PC-9 (cell line): Measurements from ENCODE around the gene CFAP68. TPM values are rescaled to one million over a fixed set of nuclear protein-coding genes. Genes with fewer than 3 reads are reported as not detected.

Experiments
- BruUV-seq: library from RNA; stranded (reverse); fragments of 400-500 nt; replicated peaks from 2 replicates; lab custom pipeline; 2021; lab: Mats Ljungman, UMichigan
- CTCF ChIA-PET: fragments of 300-600 bp; sonication (Branson Sonifier 250); formaldehyde crosslinking; loops from one replicate; lab custom pipeline; 2022; ENCODE audit warnings: antibody characterized with exemption; lab: Charles Lee
- POLR2A ChIA-PET: fragments of 300-600 bp; sonication (Branson Sonifier 250); formaldehyde crosslinking; loops from one replicate; lab custom pipeline; 2022; ENCODE audit warnings: antibody characterized with exemption; ENCODE audit not compliant: unreplicated experiment; lab: Charles Lee
- DNase-seq, 2 experiments: peaks; one replicate each; pipeline versions ENCODE4 v3.0.0 to v3.0.0-alpha.2; 2015 to 2022; ENCODE audit warnings: mixed read lengths in 1 of 2
- H2AFZ ChIP-seq: fragments of 200-600 bp; sonication (generic); 2 replicates; pipeline ENCODE4 v1.8.1; 2017; ENCODE audit warnings: antibody characterized with exemption
- H3F3A ChIP-seq: fragments of 200-600 bp; sonication (generic); 2 replicates; pipeline ENCODE4 v1.8.1; 2017; ENCODE audit warnings: antibody characterized with exemption, mild to moderate bottlenecking, low read depth; ENCODE audit not compliant: insufficient read depth
- H3K27ac ChIP-seq: fragments of 200-600 bp; sonication (generic); 2 replicates; pipeline ENCODE4 v1.6.1; 2016; ENCODE audit warnings: mixed run types
- H3K27me3 ChIP-seq: fragments of 200-600 bp; sonication (generic); 2 replicates; pipeline ENCODE4 v1.6.1; 2016; ENCODE audit warnings: low read depth, mixed run types; ENCODE audit not compliant: insufficient read depth
- H3K36me3 ChIP-seq: fragments of 200-600 bp; sonication (generic); 2 replicates; pipeline ENCODE4 v1.6.1; 2016; ENCODE audit warnings: low read depth, mixed run types
- H3K4me1 ChIP-seq: fragments of 200-600 bp; sonication (generic); replicated peaks from 2 replicates; pipeline ENCODE4 v1.6.1; 2016; ENCODE audit warnings: mixed run types; ENCODE audit not compliant: insufficient read depth
- H3K4me2 ChIP-seq: fragments of 200-600 bp; sonication (generic); 2 replicates; pipeline ENCODE4 v1.6.1; 2017; ENCODE audit warnings: mixed run types
- H3K4me3 ChIP-seq: fragments of 200-600 bp; sonication (generic); 2 replicates; pipeline ENCODE4 v1.6.1; 2016; ENCODE audit warnings: mixed run types
- H3K79me2 ChIP-seq: fragments of 200-600 bp; sonication (generic); 2 replicates; pipeline ENCODE4 v1.6.1; 2017; ENCODE audit warnings: low read depth, mixed run types
- H3K9me2 ChIP-seq: fragments of 200-600 bp; sonication (generic); 2 replicates; pipeline ENCODE4 v1.8.1; 2017; ENCODE audit warnings: mild to moderate bottlenecking; ENCODE audit not compliant: insufficient read depth
- H3K9me3 ChIP-seq: fragments of 200-600 bp; sonication (generic); 2 replicates; pipeline ENCODE4 v1.8.1; 2016; ENCODE audit warnings: low read depth; ENCODE audit not compliant: insufficient read depth
- H4K20me1 ChIP-seq: fragments of 200-600 bp; sonication (generic); 2 replicates; pipeline ENCODE4 v1.8.1; 2017; ENCODE audit not compliant: insufficient read depth
- EZH2 ChIP-seq: fragments of 200-600 bp; sonication (generic); IDR thresholded peaks from 2 replicates; pipeline ENCODE4 v1.8.0; 2017; ENCODE audit warnings: antibody characterized with exemption, low read depth
- intact Hi-C: fragments of 100-400 bp; cut with micrococcal nuclease; formaldehyde crosslinking; loops from one replicate; pipeline ENCODE4 v1.10.0; 2022; ENCODE audit not compliant: unreplicated experiment
- total RNA-seq: library from RNA; stranded (reverse); gene quantifications from 2 replicates; pipeline ENCODE4 v1.2.3, GENCODE V29; 2021
- TF ChIP-seq, protein P1 (sequence below): fragments of 200-600 bp; sonication (generic); conservative IDR thresholded peaks from 2 replicates; pipeline ENCODE4 v1.6.1; 2017; ENCODE audit warnings: mixed run types, antibody characterized with exemption, mild to moderate bottlenecking, moderate library complexity

Gene CFAP68
- total RNA-seq, 1 experiment from 2014 or later: 46.8 TPM

DNA sequence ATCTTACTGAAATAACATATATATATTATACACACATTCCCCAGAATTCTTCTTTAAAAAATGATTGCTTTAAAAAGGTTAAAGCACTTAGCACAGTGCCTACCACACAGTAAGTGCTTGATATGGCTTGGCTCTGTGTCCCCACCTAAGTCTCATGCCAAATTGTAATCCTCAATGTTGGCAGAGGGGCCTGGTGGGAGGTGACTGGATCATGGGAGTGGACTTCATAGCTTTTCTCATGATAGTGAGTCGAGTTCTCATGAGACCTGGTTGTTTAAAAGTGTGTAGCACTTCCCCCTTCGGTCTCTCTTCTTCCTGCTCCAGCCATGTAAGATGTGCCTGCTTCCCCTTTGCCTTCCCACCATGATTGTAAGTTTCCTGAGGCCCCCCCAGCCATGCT, 26.1 kb downstream of the CFAP68 start:
- intact Hi-C loops: no loop called here
- Histone ChIP-seq H3K27ac (no peak overlapping the region), H3K79me2 (no peaks in the 10 kb centered on the region), H3K36me3 (no peaks in the 10 kb centered on the region), H3K4me1 (no peaks in the 10 kb centered on the region), H3K27me3 (no peaks in the 10 kb centered on the region), H4K20me1 (no peaks in the 10 kb centered on the region), H3K9me3 (no peaks in the 10 kb centered on the region), H3K9me2 (no peaks in the 10 kb centered on the region), H3K4me2 (no peak overlapping the region), H3F3A (no peaks in the 10 kb centered on the region), H2AFZ (no peak overlapping the region), H3K4me3 (no peak overlapping the region)
- TF ChIP-seq, protein P1, sequence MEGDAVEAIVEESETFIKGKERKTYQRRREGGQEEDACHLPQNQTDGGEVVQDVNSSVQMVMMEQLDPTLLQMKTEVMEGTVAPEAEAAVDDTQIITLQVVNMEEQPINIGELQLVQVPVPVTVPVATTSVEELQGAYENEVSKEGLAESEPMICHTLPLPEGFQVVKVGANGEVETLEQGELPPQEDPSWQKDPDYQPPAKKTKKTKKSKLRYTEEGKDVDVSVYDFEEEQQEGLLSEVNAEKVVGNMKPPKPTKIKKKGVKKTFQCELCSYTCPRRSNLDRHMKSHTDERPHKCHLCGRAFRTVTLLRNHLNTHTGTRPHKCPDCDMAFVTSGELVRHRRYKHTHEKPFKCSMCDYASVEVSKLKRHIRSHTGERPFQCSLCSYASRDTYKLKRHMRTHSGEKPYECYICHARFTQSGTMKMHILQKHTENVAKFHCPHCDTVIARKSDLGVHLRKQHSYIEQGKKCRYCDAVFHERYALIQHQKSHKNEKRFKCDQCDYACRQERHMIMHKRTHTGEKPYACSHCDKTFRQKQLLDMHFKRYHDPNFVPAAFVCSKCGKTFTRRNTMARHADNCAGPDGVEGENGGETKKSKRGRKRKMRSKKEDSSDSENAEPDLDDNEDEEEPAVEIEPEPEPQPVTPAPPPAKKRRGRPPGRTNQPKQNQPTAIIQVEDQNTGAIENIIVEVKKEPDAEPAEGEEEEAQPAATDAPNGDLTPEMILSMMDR: no peak
- no peak for TF ChIP-seq EZH2
- ChIA-PET CTCF (no interaction called here), POLR2A (no interaction called here)
- no TSS peak for BruUV-seq
- DNase-seq: no peak

DNA sequence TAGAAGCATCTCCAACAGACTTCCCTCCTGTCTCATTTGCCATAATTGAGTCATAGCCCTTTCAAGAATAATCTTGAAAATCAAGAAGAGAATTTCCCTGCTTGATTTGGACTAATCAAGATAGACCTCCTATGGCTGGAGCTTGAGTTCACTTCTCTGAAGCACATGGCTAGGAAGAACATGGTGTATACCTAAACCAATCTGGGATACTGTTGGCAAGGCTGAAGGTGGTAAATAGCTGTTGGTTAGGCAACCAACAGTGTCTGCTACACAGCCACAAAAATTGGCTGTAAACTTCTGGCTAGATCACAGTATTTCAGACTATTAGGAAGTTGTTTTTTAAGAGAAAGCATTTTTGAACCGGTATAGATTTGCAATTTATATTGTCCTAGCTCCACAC, 27.3 kb downstream of the CFAP68 start:
- Histone ChIP-seq H3K79me2 (no peaks in the 10 kb centered on the region), H3K9me2 (no peaks in the 10 kb centered on the region), H3K4me2 (no peak overlapping the region), H3K4me1 (peaks cover under 1% of the 10 kb centered on the region; the same call in 1 of the 2 replicates), H3K27ac (no peak overlapping the region), H4K20me1 (no peaks in the 10 kb centered on the region), H3K4me3 (no peak overlapping the region), H3F3A (no peaks in the 10 kb centered on the region), H3K27me3 (no peaks in the 10 kb centered on the region), H3K36me3 (no peaks in the 10 kb centered on the region), H2AFZ (no peak overlapping the region), H3K9me3 (no peaks in the 10 kb centered on the region)
- no TSS peak for BruUV-seq
- no peak for DNase-seq
- CTCF ChIA-PET: no interaction called here
- POLR2A ChIA-PET: interaction anchor here (0.7 kb wide), 1 partner anchor 114 kb away, joined by 9 read pairs; no protein-coding TSS in a partner anchor
- intact Hi-C loops: no loop called here
- TF ChIP-seq, protein P1: no peak
- TF ChIP-seq EZH2: no peak

DNA sequence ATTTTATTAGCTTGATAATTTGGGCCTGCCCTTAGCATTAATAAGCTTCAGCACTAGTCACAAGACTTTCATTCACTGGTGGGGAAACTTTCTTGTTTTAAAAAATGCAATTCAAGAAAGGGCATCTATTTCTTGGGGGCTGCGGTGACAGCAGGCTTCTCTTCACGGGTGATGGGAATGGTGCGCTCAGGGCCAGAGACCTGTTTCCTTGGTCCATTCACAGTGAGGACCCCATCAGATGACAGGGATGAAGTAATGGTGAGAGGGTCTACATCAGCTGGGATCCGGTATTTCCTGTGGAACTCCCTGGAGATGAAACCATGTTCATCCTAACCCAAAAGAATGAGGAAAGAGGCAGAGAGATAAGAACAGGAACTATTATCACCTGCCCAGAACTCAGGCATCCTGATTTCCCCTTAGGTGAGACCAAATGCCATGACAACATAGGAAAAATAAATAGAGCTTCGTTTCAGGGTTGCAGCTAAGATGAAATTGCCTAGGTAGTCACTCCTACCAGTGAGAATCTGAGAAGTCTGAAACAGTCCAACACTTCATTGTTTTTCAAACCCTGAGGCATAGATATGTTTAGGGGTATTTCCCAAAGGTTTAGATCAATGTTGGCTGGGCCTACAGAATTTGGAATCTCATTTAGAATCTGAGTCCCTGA, 29.4 kb downstream of the CFAP68 start:
- H3K4me3 ChIP-seq: no peak overlapping the region
- no peaks in the 10 kb centered on the region for H3K9me2 ChIP-seq
- no peaks in the 10 kb centered on the region for H3K27me3 ChIP-seq
- no peaks in the 10 kb centered on the region for H3K9me3 ChIP-seq
- CTCF ChIA-PET: no interaction called here
- BruUV-seq: no TSS peak
- intact Hi-C loops: no loop called here
- H2AFZ ChIP-seq: no peak overlapping the region
- H3K4me1 ChIP-seq: peaks cover 6% of the 10 kb centered on the region; the same call in 1 of the 2 replicates
- H3F3A ChIP-seq: no peaks in the 10 kb centered on the region
- H3K79me2 ChIP-seq: no peaks in the 10 kb centered on the region
- H3K27ac ChIP-seq: no peak overlapping the region
- POLR2A ChIA-PET: interaction anchor here (0.6 kb wide), 1 partner anchor 10 kb away, joined by 3 read pairs; no protein-coding TSS in a partner anchor
- H3K36me3 ChIP-seq: no peaks in the 10 kb centered on the region
- H4K20me1 ChIP-seq: no peaks in the 10 kb centered on the region
- no peak for TF ChIP-seq EZH2
- TF ChIP-seq, protein P1: no peak
- H3K4me2 ChIP-seq: no peak overlapping the region
- DNase-seq: no peak
